HG03039 (cell line): ENCODE results near the gene RPL21.

Experiments used
- ATAC-seq: cut with Tn5 transposase; IDR thresholded peaks from one replicate; pipeline ENCODE4 v1.9.1; 2021; ENCODE audit warnings: mild to moderate bottlenecking, moderate library complexity; ENCODE audit not compliant: unreplicated experiment

The RPL21 gene

GRCh38 chr13:27257648-27258253 is 6.4 kb downstream of the RPL21 start:
- no peak for ATAC-seq

- ATAC-seq: no peak
Observed at GRCh38 chr13:27258637-27259386, 7.5 kb downstream of the RPL21 start.

- ATAC-seq: no peak
Observed at GRCh38 chr13:27259831-27260230, 8.5 kb downstream of the RPL21 start.

- no peak for ATAC-seq
Observed at GRCh38 chr13:27261396-27261795, 10.0 kb downstream of the RPL21 start.

- no peak for ATAC-seq
Observed at GRCh38 chr13:27263438-27263837, 12.1 kb downstream of the RPL21 start.

- no peak for ATAC-seq
Observed at GRCh38 chr13:27264181-27264580, 12.8 kb downstream of the RPL21 start.

- no peak for ATAC-seq
Observed at GRCh38 chr13:27264648-27265047, 13.3 kb downstream of the RPL21 start.

- ATAC-seq: no peak
Observed at GRCh38 chr13:27266917-27267316, 15.6 kb downstream of the RPL21 start.

- ATAC-seq: no peak
Observed at GRCh38 chr13:27267596-27267995, 16.2 kb downstream of the RPL21 start.

- no peak for ATAC-seq
Observed at GRCh38 chr13:27269114-27269665, 17.8 kb downstream of the RPL21 start.

- peak; percentile 86 for ATAC-seq
Observed at GRCh38 chr13:27270594-27271520, 19.5 kb downstream of the RPL21 start, which contains the start of gene RASL11A. Gene RASL11A, plus strand, starts transcription at chr13:27270830. Its CDS starts 115 bp downstream, at chr13:27270945.

- ATAC-seq: no peak
Observed at GRCh38 chr13:27271570-27272096, 20.3 kb downstream of the RPL21 start.

GRCh38 chr13:27273658-27274425 is 22.5 kb downstream of the RPL21 start:
- ATAC-seq: no peak

- no peak for ATAC-seq
Observed at GRCh38 chr13:27274631-27275030, 23.3 kb downstream of the RPL21 start.

- ATAC-seq: no peak
Observed at GRCh38 chr13:27276188-27276587, 24.8 kb downstream of the RPL21 start.

GRCh38 chr13:27279506-27279905 is 28.1 kb downstream of the RPL21 start:
- ATAC-seq: no peak

GRCh38 chr13:27280009-27280656 is 28.8 kb downstream of the RPL21 start:
- ATAC-seq: no peak

GRCh38 chr13:27280841-27281240 is 29.5 kb downstream of the RPL21 start:
- no peak for ATAC-seq

- no peak for ATAC-seq
Observed at GRCh38 chr13:27281420-27281819, 30.1 kb downstream of the RPL21 start.
